ENCODE data around the gene SLC9A1.
"Not testable (repeated sequence)": the region's sequence is repeated elsewhere in the genome, so short reads cannot be mapped to it uniquely, and the experiment has no call there.

Gene SLC9A1

DNA sequence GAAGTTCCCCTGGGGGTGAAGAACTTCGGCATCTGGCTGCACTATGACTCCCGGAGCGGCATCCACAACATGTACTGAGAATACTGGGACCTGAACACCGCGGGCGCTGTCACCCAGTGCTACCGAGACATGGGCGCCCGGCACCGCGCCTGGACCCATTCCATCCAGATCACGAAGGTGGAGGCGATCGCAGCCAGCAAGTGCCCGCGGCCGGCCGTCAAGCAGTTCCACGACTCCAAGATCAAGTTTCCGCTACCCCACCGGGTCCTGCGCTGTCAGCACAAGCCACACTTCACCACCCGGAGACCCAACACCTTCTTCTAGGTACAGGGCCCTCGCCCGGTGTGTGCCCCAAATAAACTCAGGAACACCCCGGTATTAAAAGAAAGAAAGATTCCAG, 22.0 kb upstream of the SLC9A1 start (continued):
- no peak for TF ChIP-seq ZNF18 (tag by site-specific recombination; IDR thresholded peaks at IDR 0.05)
- no peak for TF ChIP-seq GLIS2 (tag by site-specific recombination; IDR thresholded peaks at IDR 0.05)
- no peak for TF ChIP-seq ZNF707 (tag by site-specific recombination; IDR thresholded peaks at IDR 0.05)
- TF ChIP-seq ZNF302 (tag by site-specific recombination; IDR thresholded peaks at IDR 0.05; ENCODE audit: low read depth), result no peak
- TF ChIP-seq ZNF350 (tag by site-specific recombination; IDR thresholded peaks at IDR 0.05), result no peak
- TF ChIP-seq ZNF37A (tag by site-specific recombination; IDR thresholded peaks at IDR 0.05), result no peak
- TF ChIP-seq KLF1 (tag by site-specific recombination; IDR thresholded peaks at IDR 0.05), result no peak
- TF ChIP-seq, protein P1, sequence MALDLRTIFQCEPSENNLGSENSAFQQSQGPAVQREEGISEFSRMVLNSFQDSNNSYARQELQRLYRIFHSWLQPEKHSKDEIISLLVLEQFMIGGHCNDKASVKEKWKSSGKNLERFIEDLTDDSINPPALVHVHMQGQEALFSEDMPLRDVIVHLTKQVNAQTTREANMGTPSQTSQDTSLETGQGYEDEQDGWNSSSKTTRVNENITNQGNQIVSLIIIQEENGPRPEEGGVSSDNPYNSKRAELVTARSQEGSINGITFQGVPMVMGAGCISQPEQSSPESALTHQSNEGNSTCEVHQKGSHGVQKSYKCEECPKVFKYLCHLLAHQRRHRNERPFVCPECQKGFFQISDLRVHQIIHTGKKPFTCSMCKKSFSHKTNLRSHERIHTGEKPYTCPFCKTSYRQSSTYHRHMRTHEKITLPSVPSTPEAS (tag by site-specific recombination; IDR thresholded peaks at IDR 0.05), result no peak
- no peak for TF ChIP-seq ZNF501 (tag by site-specific recombination; IDR thresholded peaks at IDR 0.05)
- TF ChIP-seq TRIM28 (IDR thresholded peaks at IDR 0.05; ENCODE audit: borderline replicate concordance, low read length), result no peak

DNA sequence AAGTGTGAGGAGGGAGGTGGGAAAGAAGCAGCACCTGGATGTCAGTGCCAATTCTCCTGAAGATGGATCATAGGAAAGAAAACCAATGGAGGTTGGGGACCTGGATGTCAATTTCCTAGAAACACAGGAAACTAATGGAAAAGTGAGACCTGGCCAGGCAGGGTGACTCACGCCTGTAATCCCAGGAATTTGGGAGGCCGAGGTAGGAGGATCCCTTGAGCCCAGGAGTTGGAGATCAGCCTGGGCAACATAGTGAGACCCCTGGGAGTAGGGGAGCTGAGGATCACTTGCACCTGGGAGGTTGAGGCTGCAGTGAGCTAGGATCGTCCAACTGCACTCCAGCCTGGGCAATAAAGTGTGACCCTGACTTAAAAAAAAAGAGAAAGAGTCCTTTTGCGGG, 21.4 kb upstream of the SLC9A1 start:
- Histone ChIP-seq H3K27ac (ENCODE audit: extremely low read depth, low read depth, low read length) (no peak overlapping the region), H3K9me3 (ENCODE audit: control insufficient read depth, insufficient read depth, low read depth, low read length) (no peaks in the 10 kb centered on the region), H3K4me1 (ENCODE audit: control insufficient read depth, insufficient read depth, low read length) (no peaks in the 10 kb centered on the region), H3K4me3 (ENCODE audit: low read depth, low read length) (no peak overlapping the region), H3K36me3 (ENCODE audit: control insufficient read depth in 2 of 2, insufficient read depth in 1 of 2, low read length in 2 of 2) (no peaks in the 10 kb centered on the region)
- POLR2A ChIA-PET, result no interaction called here
- TF ChIP-seq ZNF248 (tag by site-specific recombination; IDR thresholded peaks at IDR 0.05), result no peak
- TF ChIP-seq ZNF548 (tag by site-specific recombination; IDR thresholded peaks at IDR 0.05), result no peak
- TF ChIP-seq, protein P2, sequence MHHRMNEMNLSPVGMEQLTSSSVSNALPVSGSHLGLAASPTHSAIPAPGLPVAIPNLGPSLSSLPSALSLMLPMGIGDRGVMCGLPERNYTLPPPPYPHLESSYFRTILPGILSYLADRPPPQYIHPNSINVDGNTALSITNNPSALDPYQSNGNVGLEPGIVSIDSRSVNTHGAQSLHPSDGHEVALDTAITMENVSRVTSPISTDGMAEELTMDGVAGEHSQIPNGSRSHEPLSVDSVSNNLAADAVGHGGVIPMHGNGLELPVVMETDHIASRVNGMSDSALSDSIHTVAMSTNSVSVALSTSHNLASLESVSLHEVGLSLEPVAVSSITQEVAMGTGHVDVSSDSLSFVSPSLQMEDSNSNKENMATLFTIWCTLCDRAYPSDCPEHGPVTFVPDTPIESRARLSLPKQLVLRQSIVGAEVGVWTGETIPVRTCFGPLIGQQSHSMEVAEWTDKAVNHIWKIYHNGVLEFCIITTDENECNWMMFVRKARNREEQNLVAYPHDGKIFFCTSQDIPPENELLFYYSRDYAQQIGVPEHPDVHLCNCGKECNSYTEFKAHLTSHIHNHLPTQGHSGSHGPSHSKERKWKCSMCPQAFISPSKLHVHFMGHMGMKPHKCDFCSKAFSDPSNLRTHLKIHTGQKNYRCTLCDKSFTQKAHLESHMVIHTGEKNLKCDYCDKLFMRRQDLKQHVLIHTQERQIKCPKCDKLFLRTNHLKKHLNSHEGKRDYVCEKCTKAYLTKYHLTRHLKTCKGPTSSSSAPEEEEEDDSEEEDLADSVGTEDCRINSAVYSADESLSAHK (tag by site-specific recombination; IDR thresholded peaks at IDR 0.05), result no peak
- TF ChIP-seq SCRT1 (tag by site-specific recombination; IDR thresholded peaks at IDR 0.05; ENCODE audit: borderline replicate concordance), result no peak
- TF ChIP-seq ZNF501 (tag by site-specific recombination; IDR thresholded peaks at IDR 0.05), result no peak
- TF ChIP-seq, protein P1 (tag by site-specific recombination; IDR thresholded peaks at IDR 0.05), result no peak
- no peak for TF ChIP-seq ZNF585B (tag by site-specific recombination; IDR thresholded peaks at IDR 0.05)
- no peak for TF ChIP-seq CTCF (tag by site-specific recombination; IDR thresholded peaks at IDR 0.05)
- TF ChIP-seq ZNF391 (tag by site-specific recombination; IDR thresholded peaks at IDR 0.05; ENCODE audit: borderline replicate concordance, low read depth), result no peak
- no peak for TF ChIP-seq ZNF571 (tag by site-specific recombination; IDR thresholded peaks at IDR 0.05)
- no peak for TF ChIP-seq ZNF624 (tag by site-specific recombination; IDR thresholded peaks at IDR 0.05)
- no peak for TF ChIP-seq BCL11A (tag by site-specific recombination; IDR thresholded peaks at IDR 0.05; ENCODE audit: low read depth)
- TF ChIP-seq YY1 (tag by site-specific recombination; IDR thresholded peaks at IDR 0.05), result no peak
- TF ChIP-seq GFI1B (tag by site-specific recombination; IDR thresholded peaks at IDR 0.05), result no peak
- TF ChIP-seq ZNF211 (tag by site-specific recombination; IDR thresholded peaks at IDR 0.05; ENCODE audit: low read depth), result no peak
- TF ChIP-seq ZNF530 (tag by site-specific recombination; IDR thresholded peaks at IDR 0.05; ENCODE audit: low read depth), result no peak
- TF ChIP-seq, protein P3, sequence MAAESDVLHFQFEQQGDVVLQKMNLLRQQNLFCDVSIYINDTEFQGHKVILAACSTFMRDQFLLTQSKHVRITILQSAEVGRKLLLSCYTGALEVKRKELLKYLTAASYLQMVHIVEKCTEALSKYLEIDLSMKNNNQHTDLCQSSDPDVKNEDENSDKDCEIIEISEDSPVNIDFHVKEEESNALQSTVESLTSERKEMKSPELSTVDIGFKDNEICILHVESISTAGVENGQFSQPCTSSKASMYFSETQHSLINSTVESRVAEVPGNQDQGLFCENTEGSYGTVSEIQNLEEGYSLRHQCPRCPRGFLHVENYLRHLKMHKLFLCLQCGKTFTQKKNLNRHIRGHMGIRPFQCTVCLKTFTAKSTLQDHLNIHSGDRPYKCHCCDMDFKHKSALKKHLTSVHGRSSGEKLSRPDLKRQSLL (tag by site-specific recombination; IDR thresholded peaks at IDR 0.05), result no peak
- TF ChIP-seq ZNF747 (tag by site-specific recombination; IDR thresholded peaks at IDR 0.05), result no peak
- CTCF ChIA-PET, result no interaction called here

DNA sequence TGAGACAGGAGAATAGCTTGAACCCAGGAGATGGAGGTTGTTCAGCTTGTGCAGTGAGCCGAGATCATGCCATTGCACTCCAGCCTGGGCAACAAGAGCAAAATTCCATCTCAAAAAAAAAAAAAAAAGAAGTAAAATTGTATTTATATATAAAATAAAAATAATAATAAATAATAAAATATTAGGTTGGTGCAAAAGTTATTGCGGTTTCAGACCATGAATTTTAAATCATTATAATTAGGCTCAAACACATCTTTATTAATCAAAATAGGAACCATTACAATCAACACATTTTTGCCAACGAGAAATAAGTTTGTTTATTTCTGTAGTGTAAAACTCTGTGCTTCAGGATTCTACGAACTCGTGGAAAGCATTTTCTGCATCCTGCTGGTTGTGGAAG, 18.1 kb upstream of the SLC9A1 start:
- CTCF ChIA-PET, result interaction anchor here (1.3 to 1.4 kb wide), 2 partner anchors 15 to 60 kb away, joined by 3 read pairs; no protein-coding TSS in a partner anchor
- H3K36me3 ChIP-seq (ENCODE audit: control insufficient read depth in 2 of 2, insufficient read depth in 1 of 2, low read length in 2 of 2); H3K9me3 ChIP-seq (ENCODE audit: control insufficient read depth, insufficient read depth, low read depth, low read length); H3K4me1 ChIP-seq (ENCODE audit: control insufficient read depth, insufficient read depth, low read length); H3K27ac ChIP-seq (ENCODE audit: extremely low read depth, low read depth, low read length); POLR2A ChIA-PET; H3K4me3 ChIP-seq (ENCODE audit: low read depth, low read length): not testable (repeated sequence)

Measured in HEK293 (cell line).